Erythroblast (primary cell): ENCODE measurements around the gene ZSWIM8.

ENCODE experiments used
- GATA1 ChIP-seq: IDR thresholded peaks from 2 replicates; pipeline ENCODE4 v1.6.1; 2011; ENCODE audit warnings: low read depth, mild to moderate bottlenecking, control low read depth, low read length, moderate library complexity
- POLR2A ChIP-seq: IDR thresholded peaks from 2 replicates; pipeline ENCODE4 v1.6.1; 2011; ENCODE audit warnings: mild to moderate bottlenecking, low read length

DNA sequence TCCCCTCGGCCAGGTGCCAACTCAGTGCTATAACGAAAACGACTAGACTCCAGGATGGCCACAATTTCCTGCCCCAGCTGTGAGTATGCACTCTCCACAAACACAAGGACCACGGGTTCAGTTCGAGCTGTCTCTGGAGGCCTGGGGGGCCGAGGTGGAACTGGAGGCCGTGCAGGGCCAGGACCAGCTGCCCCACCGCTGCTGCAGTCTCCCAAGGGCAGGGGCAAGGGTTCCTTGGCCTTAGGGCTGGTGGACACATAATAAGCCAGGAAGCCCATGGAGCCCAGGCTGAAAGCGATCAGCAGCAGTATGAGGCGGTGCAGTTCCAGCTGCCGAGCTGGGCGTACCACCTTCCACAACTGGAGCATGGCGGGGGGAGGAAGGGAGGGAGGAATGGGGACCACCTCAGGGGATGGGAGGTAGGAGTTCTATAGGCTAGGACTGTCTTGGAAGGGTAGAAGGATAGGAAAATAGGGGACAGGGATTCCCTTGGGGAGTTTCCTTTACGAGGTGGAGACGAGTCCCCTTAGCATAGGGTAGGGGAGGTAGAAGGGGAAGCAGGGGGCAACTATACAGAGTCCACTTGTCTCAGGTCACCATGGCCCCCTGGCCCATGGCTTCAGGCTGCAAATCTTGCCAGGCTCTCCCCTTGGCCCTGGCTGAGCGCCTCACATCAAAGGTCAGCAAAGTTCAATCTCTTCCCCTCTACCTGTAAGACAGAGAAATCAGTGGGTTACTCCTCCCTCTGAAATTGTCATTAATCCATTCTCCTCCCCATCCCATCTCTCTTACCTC, 22.8 kb downstream of the ZSWIM8 start:
- no peak for TF ChIP-seq POLR2A
- TF ChIP-seq GATA1 = no peak
